ENCODE results near the gene SMARCAL1. TPM values are rescaled to one million over a fixed set of nuclear protein-coding genes. Genes with fewer than 3 reads are reported as not detected.

SMARCAL1 gene
- total RNA-seq, 1 donor from 2014 or later = 35.2 TPM

GRCh38 chr2:216505133-216506106, 93.1 kb downstream of the SMARCAL1 start:
- Histone ChIP-seq H3K9ac (ENCODE audit: low read length) (no peak overlapping the region), H3K9me3 (ENCODE audit: insufficient read depth, low read depth, low read length) (no peaks in the 10 kb centered on the region), H3K27ac (ENCODE audit: low read depth, low read length) (no peak overlapping the region), H2AFZ (ENCODE audit: low read depth, low read length) (no peak overlapping the region), H3K4me3 (ENCODE audit: insufficient read depth, low read depth, low read length) (no peak overlapping the region), H3K27me3 (ENCODE audit: insufficient read depth, low read length) (no peaks in the 10 kb centered on the region), H3K4me1 (ENCODE audit: insufficient read depth, low read length) (peaks cover 13% of the 10 kb centered on the region), H3K36me3 (ENCODE audit: insufficient read depth, low read length) (peaks cover 45% of the 10 kb centered on the region), H3K79me2 (ENCODE audit: insufficient read depth, low read length) (peaks cover 35% of the 10 kb centered on the region), H3K4me2 (ENCODE audit: low read length) (no peak overlapping the region), H4K20me1 (ENCODE audit: insufficient read depth, low read length) (peaks cover 64% of the 10 kb centered on the region)
- TF ChIP-seq EZH2 (IDR thresholded peaks at IDR 0.05; ENCODE audit: insufficient read depth, low read length) = no peak
- no peak for TF ChIP-seq CTCF (IDR thresholded peaks at IDR 0.05; ENCODE audit: insufficient read depth, low read depth, low read length)
- H3K27me3 Mint-ChIP-seq (ENCODE audit: low read depth, unreplicated experiment) = no peaks in the 10 kb centered on the region
- H3K27ac Mint-ChIP-seq (ENCODE audit: unreplicated experiment) = peak overlapping the region; percentile 76
- FAIRE-seq (no peak), DNase-seq (ENCODE audit: low read depth) (no peak)
- H3K4me3 Mint-ChIP-seq (ENCODE audit: unreplicated experiment) = peak overlapping the region; percentile 48
- H3K4me1 Mint-ChIP-seq (ENCODE audit: low read depth, unreplicated experiment) = peaks cover 46% of the 10 kb centered on the region
- H3K9me3 Mint-ChIP-seq (ENCODE audit: unreplicated experiment) = no peaks in the 10 kb centered on the region
- H3K36me3 Mint-ChIP-seq (ENCODE audit: low read depth, unreplicated experiment) = peaks cover 38% of the 10 kb centered on the region

- H3K36me3 ChIP-seq (ENCODE audit: insufficient read depth, low read length) = peaks cover 24% of the 10 kb centered on the region
- DNase-seq (ENCODE audit: low read depth) = no peak
- H2AFZ ChIP-seq (ENCODE audit: low read depth, low read length) = no peak overlapping the region
- no peak overlapping the region for H3K4me3 Mint-ChIP-seq (ENCODE audit: unreplicated experiment)
- no peak overlapping the region for H3K27ac Mint-ChIP-seq (ENCODE audit: unreplicated experiment)
- no peaks in the 10 kb centered on the region for H3K27me3 Mint-ChIP-seq (ENCODE audit: low read depth, unreplicated experiment)
- H3K4me1 ChIP-seq (ENCODE audit: insufficient read depth, low read length) = peaks cover 3% of the 10 kb centered on the region
- H3K9ac ChIP-seq (ENCODE audit: low read length) = no peak overlapping the region
- no peaks in the 10 kb centered on the region for H3K9me3 ChIP-seq (ENCODE audit: insufficient read depth, low read depth, low read length)
- no peak overlapping the region for H3K4me3 ChIP-seq (ENCODE audit: insufficient read depth, low read depth, low read length)
- no peaks in the 10 kb centered on the region for H3K9me3 Mint-ChIP-seq (ENCODE audit: unreplicated experiment)
- TF ChIP-seq EZH2 (IDR thresholded peaks at IDR 0.05; ENCODE audit: insufficient read depth, low read length) (no peak), CTCF (IDR thresholded peaks at IDR 0.05; ENCODE audit: insufficient read depth, low read depth, low read length) (no peak)
- H3K4me2 ChIP-seq (ENCODE audit: low read length) = no peak overlapping the region
- peaks cover 15% of the 10 kb centered on the region for H3K79me2 ChIP-seq (ENCODE audit: insufficient read depth, low read length)
- H3K27ac ChIP-seq (ENCODE audit: low read depth, low read length) = no peak overlapping the region
- no peaks in the 10 kb centered on the region for H3K27me3 ChIP-seq (ENCODE audit: insufficient read depth, low read length)
- H3K4me1 Mint-ChIP-seq (ENCODE audit: low read depth, unreplicated experiment) = peaks cover 33% of the 10 kb centered on the region
- FAIRE-seq = no peak
- peaks cover 44% of the 10 kb centered on the region for H4K20me1 ChIP-seq (ENCODE audit: insufficient read depth, low read length)
- H3K36me3 Mint-ChIP-seq (ENCODE audit: low read depth, unreplicated experiment) = peaks cover 26% of the 10 kb centered on the region
Observed at GRCh38 chr2:216507220-216508160, 95.2 kb downstream of the SMARCAL1 start.

Measured in astrocyte (in vitro differentiated cells and primary cell).